ENCODE measurements around the gene RDH13.
"Not testable (repeated sequence)": the region's sequence is repeated elsewhere in the genome, so short reads cannot be mapped to it uniquely, and the experiment has no call there.

The RDH13 gene

GRCh38 chr19:55010561-55010960 is 52.4 kb downstream of the RDH13 start:
- DNase-seq: not testable (repeated sequence)

- DNase-seq: not testable (repeated sequence)
Observed at GRCh38 chr19:55008781-55009180, 54.2 kb downstream of the RDH13 start.

DNA sequence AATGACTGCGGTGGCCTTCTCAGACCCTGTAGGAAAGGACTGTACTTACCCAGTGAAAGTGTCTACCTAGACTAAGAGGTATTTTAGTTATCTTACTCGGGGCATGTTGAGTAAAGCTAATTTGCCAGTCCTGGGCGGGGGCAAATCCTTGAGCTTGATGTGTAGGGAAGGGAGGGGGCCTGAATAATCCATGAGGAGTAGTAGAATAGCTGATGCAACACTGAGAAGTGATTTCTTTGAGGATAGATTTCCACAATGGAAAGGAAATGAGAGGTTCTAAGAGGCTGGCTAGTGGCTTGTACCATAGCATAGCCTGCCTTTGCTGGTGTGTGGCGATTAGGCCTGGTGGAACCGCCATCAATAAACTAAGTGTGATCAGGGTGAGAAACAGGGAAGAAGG is 54.8 kb downstream of the RDH13 start:
- not testable (repeated sequence) for DNase-seq

GRCh38 chr19:55007537-55007936 is 55.4 kb downstream of the RDH13 start:
- DNase-seq: not testable (repeated sequence)

GRCh38 chr19:55006795-55007194 is 56.2 kb downstream of the RDH13 start:
- DNase-seq: not testable (repeated sequence)

DNA sequence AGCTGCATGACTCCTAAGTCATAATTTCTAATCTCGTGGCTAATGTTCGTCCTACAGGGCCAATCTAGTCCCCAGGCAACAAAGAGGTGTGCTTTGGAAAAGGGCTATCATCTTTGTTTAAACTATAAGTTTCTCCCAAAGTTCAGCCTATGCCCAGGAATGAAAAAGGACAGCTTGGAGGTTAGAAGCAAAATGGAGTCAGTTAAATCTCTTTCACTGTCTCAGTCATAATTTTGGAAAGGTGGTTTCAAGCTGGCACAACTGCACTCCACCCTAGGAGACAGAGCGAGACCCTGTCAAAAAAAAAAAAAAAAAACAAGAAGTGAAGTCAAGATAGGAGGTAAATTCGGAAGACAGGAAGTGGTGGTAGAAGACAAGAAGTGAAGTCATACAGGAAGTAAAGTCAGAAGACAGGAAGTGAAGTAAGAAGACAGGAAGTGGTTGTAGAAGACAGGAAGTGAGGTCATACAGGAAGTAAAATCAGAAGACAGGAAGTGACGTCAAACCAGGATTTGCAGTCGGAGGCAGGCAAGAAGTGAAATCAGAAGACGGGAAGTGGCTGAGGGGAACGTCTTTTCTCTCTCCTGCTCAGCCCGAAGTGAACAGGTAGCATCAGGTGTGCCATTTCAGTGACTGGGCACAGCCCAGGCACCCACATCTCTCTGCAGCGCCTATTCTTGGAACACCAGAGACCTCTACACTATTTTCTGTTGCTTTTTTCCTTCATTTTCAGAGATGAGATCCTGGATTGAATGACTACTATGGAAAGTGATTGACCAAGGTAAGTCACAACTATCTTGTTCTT is 57.1 kb downstream of the RDH13 start:
- DNase-seq: peak; percentile 9

DNA sequence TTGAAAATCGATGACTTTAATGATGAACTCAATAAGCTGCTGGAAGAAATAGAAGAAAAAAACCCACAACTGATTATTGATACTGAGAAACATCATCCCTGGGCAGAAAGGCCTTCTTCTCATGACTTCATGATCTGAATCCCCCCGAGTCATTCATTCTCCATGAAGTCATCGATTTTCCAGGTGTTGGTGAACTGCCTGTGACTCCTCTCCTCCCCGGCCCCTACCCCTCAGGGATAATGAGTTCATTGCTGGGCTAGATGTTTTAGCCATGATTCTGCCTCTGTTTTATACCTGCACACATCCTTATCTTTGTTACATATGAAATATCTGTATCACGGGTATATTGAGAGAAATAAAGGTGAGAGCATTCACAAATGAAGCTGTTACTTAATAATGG is 62.2 kb downstream of the RDH13 start:
- DNase-seq: no peak

GRCh38 chr19:54998751-54999239 is 64.2 kb downstream of the RDH13 start:
- not testable (repeated sequence) for DNase-seq

DNA sequence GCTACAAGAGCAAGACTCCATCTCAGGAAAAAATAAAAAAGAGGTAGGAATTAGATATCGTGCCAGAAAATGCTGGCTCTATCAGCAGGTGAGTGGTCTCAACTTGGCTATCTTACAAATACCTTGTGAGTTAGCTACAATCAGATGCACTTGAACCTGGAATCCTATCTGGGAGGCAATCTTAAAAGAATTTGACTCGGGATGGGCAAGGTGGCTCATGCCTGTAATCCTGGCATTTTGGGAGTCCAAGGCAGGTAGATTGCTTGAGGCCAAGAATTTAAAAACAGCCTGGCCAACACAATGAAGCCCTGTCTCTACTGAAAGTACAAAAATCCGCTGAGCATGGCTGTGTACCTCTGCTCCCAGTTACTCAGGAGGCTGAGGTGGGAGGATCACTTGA is 67.4 kb downstream of the RDH13 start:
- no peak for DNase-seq
